HG02759 (cell line): ENCODE results near the gene DPH6.

Experiments
- ATAC-seq: cut with Tn5 transposase; IDR thresholded peaks from one replicate; pipeline ENCODE4 v1.9.1; 2021; ENCODE audit warnings: mild to moderate bottlenecking, moderate library complexity; ENCODE audit not compliant: unreplicated experiment

DPH6 gene

DNA sequence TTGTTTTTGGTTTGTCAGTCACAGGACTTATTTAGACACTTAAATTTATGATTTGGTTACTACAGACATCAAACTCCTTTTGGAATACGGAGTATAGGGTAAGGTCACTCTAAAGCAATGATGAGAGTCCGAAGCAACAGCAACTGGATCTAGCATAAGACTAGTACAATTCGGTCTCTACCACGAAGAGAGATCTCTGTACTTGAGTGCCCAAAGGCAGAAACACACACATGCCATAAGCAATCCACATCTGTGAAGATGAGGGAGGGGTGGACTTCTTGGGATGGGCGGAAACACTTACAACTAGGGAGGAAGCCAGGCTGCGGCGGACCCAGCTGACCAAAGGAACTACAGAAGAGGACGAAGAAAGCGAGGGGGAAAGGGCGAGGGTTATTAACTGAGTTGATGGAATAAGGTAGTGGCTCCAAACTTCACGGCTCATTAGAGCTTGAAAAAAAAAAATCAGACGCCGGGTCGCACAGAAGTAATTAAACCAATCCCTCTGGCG lies 595 bp downstream of the DPH6 start:
- peak; percentile 23 for ATAC-seq

DNA sequence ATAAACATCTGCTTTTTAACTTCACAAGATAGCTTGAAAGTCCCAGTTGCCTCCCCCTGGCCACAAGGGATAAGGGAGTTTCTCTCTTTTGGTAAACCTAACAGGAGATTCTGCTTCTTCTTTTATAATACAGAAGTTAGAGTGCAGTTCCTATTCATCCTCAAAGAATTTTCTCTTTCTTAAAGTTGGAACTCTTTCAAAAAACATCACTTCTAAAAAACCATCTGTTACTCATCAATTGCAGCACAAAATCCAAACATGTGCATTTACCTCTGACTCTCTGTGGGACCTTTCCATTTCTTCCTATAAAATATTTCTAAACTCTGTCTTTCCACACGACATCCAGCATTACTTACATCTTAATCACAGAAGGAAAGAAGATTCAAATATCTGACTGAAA lies 5.1 kb downstream of the DPH6 start:
- ATAC-seq = no peak

DNA sequence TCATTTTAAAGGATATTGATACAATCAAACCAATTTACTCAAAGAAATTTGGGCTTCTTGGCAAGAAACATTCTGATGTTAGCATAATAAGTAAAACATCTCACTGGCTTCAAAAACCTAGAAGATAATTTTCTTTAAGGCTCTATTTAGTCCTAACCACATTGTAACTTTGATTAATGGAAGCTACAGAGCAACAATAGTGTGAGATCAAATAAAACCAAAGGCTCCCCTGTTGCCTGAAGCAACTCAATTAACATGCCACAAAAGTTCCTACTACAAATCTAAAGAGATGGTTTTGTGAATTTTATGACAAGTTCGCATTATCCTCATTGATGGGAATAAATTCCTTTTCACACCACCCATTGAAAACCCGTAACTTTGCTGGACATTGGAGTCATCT lies 5.9 kb downstream of the DPH6 start:
- no peak for ATAC-seq

DNA sequence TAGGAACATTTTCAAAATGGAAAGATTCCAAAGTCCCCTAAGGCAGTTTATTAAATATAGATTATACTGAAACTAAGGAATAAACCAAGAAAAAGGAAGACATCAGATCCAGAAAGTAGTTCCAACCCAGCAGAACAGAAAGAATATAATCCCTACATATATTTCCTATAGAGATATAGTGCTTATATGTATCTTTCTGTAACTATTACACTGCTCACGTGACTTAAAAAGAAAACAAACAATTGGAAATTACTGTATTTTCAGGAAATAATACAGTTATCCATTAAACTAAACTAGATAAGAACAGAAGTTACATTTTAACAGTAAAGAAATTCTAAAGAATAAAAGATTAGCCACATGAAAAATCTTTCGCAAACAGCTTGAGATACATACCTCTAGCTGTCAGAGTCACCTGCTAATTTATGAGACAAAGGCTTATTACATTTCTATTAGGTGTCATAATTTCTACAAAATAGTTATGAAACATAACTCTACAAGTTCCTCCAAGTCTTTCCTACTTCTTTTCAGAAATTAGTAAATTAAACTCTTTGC lies 10.5 kb downstream of the DPH6 start:
- no peak for ATAC-seq

DNA sequence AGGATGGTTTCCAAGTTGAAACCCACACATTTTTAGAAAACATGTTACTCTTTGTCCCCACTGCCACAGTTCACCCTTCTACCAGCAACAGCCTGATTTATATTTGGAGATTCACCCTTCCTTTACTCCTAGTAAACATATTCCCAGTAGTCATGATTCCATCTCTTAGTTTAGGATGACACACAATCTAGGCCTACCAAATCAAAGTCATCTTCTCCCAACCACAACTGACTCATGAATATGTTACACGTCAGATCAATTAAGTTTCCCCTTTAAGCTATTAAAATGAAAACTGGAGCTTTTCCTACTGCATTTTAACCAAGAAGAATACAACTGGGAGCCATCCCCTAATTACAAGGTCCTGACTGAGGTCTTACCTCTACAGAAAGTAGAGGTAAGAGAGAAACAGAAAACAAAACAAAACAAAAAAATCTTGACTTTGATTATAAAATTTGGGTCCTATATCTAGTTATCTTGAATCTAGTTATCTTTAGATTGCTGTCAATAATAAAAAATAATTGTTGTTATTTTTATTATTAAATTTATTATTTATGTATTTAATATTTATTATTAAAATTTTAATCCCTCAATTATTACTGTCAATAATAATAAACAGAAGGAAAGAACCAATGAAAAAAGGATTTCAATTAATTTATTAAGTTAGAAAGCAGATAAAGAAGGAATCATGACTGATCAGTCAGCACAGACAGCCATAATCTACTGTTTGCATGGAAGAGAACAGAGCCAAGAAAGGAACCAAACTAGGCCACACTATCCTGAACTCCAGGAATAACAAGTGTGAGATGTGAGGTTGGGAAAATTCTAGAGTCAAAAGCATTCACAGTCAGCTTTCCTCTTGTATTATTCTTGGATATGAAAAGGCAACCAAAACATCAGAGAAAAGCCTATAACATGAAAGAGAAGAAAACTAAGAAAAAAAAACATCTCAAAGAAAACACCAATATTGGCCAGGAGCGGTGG lies 12.5 kb downstream of the DPH6 start:
- ATAC-seq = no peak

DNA sequence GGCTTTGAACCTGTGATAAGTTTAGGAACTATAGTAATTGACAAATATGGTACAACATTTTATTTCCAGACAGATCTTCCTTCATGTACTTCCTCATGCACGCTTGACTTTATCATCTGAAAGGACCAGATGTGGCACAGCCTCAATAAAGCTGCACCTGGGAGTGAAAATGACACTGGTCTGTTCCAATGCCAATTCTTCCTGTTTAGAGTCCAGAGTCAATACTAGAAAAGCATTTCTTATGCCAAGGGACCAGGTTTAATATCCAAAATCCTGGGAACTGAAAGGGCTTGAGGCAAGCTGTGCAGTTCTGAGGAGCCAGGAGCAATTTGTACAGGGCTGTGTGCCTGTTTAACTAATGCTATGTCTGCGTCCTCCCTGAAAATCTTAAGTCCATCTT lies 15.3 kb downstream of the DPH6 start:
- ATAC-seq = no peak

DNA sequence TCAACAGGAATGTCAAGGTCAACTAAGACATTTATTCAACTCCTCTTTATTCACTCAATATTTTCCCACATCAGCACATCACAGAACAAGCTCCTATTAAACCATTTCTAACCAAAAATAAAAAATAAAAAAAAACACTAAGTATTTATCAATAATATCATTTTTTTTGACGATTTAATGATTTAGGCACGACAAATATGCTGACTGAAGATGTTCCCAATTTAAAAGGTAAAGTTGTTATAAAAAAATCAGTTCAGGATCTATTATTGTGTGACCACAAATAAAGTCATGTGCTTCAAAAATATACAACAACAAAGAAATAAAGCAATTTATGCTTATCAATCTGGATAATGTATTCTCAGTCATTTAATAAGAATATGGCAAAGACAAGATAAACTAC lies 16.2 kb downstream of the DPH6 start:
- no peak for ATAC-seq

DNA sequence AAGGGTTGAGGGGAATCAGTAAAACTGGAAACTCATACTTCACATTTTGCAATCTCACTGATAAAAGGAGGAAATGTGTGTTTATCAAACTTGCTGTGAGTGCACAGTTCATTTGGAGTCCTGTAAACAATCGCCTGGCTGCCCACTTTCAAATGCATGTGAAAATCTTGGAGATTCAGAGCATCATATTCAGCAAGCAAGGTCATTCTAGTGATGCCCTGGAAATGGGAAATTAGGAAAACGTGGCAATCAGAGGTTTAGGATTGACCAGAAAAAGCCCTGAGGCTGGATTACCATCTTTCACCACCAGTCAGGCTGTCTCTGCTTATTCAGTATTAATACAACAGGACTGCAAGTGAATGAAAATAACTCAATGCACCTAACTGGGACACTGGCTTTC lies 23.9 kb downstream of the DPH6 start:
- no peak for ATAC-seq

DNA sequence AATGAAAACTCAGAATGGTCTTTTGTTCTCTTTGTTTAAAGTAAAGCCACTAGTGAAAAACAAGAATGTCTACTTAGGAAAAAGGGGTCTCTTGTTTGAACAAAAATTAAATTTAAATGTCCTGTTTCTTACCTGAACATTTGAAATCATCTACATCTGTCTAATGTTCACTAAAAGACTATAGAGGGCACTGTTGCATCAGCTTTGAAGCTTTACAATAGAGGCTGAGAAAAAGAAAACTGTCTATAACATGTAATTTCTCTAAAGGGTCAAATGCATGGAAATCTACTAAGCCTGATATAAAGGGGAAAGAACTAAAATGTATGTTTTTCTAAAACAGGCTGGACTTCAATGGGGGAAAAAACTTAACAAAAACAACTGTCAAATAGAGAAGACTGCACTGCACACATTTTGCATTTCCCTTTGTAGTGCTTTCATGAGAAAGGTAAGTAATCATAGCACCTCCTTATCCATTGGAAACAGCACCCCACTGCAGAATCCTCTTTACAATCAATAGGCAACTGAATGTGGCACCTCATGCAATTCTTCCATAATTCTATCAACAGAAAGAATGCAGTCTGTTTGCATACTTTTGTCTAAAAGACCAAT lies 26.3 kb downstream of the DPH6 start:
- ATAC-seq = peak; percentile 72

DNA sequence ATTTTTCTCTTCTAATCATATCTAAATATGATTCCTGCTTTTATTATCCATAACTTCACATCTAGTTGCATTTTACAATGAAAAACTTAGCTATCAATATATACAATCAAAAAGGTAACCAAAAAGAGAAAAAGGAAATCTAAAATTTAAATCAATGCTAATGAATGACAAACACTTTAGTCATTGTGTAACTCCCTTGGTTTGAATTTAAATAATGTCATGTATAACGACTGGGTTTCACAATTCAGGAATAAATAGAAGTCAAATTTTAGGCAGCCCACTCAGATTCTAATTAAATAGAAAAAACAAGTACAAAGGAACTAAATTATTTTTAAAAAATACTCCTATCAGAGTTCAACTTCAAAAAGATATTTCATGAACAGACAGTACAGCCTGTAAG lies 26.9 kb downstream of the DPH6 start:
- ATAC-seq = no peak

DNA sequence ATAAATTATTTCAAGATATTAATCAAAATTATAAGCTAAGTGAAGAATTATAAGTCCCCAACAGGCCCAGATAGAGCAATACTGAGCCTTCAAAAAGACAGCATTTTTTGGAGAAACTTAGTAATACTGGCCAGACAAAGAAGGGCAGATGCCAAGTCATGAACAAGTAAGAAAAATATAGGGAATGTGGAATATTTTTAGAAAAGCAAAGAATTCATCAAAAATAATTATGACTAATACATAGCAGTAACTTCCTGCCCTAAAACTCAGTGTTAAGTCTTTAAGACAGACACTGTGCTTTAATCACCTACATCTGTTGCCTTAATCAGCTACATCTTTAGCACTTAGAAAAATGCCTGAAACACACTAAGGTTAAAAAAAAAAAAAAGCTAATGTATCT lies 31.2 kb downstream of the DPH6 start:
- ATAC-seq = no peak

DNA sequence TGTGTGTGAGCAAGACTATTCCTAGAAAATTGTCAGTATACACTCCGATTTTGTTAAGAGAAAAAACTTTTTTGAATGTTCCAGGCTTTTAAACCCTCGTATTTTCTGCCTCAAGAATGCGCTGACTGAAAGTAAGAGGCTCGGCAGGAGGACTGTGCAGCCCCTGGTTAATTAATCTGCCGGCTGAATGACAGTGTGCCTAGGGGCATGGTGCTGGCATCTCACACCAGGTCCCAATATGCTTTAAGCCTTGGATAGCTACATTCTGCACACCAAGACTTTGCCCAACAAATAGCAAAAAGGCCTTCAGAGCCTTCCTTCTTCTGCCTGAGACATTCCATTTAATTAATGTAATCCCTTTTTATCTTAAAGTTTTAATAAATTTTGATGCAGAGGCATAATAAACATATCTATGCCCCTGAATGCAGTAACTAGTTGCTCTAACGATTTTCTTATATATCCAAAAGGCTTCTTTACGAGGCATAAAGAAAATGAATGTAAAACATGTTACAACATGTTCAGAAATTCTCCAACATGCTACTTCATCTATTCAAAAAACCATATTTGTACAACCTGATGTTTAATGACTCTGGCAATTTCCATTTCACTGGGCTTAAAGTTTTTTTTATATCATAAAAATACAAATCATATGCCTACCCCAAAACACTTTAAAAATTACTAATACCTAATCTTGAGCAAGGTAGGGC lies 37.9 kb downstream of the DPH6 start:
- ATAC-seq = no peak

DNA sequence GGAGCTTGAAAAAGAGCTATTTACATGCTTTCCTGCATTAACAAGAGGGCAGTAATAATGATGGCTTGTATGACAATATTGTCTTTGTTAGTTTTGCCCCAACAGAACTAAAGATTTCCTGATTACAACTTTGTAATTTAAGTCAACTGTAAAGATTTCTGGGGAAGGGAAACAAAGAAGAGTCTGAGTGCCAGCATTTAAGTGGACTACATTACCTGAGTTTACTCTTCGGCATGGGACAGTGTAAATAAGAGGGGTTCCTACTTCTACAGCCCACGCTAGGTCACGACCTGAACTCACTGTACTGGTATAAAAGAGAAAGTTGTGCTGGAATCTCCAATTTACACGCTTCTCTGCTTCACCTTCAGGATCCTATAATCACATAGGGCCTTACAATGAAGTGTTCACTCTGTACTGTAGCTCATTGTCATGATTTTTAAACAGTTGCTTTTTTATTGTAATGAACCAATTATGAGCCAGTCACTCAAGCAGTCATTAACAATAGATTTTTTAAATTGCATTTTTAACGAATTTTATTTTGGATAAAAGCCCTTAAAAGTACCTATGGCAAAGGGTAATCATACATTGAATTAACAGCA lies 39.6 kb downstream of the DPH6 start:
- ATAC-seq = no peak

DNA sequence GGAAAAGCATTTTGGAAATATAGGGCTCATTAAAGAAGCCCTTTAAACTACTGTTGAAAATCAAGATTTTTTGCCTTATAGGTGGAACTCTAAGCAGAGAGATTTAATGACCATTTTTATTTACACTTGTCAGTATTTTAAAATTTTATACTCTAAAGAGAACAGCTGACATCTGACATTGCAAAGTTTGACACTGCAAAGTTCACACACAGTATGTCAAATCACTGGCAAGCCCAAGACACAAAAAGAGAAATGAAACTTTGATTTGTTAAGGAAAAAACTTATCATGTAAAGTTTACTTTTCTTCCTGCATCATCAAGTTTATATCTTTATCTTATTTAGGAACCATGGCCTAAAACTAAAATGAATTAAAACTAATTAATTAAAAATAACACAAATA lies 40.2 kb downstream of the DPH6 start:
- no peak for ATAC-seq

DNA sequence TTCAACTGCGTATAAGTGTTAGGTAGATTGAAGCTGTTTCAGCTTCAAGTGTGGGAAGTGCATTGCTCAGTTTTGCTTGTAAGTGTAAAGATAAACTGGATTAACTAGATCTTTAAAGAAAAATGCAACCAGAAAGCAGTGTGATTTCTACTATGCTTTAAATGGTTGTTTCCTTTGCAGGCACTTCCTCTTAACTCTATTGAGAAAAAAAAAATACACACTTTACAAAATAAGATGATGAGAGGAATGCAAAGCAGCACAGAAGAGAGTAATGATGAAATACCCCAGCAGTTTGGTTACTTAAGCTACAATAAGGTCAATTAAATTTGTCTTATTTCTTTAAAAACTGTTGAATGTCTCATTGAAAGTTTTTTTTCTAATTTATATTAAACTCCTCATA lies 40.8 kb downstream of the DPH6 start:
- no peak for ATAC-seq

DNA sequence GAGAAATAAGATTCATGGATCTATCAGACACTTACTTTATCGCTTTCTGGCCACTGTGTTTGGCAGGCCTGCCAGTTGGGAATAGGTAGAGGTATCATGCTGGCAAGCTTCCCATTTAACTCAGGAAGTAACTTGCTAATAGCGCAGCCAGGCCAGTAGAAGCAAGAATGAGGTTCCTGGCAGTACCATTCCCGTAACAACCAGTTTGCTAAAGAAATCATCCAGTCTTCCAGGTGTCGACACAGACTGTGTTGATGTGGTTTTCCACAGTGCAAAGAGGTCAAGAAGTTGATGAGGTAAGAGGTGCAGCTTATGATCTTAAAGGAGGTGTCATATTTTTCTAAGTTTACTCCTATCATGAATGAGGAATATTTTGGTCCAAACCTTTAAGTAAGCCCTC lies 46.2 kb downstream of the DPH6 start:
- no peak for ATAC-seq

DNA sequence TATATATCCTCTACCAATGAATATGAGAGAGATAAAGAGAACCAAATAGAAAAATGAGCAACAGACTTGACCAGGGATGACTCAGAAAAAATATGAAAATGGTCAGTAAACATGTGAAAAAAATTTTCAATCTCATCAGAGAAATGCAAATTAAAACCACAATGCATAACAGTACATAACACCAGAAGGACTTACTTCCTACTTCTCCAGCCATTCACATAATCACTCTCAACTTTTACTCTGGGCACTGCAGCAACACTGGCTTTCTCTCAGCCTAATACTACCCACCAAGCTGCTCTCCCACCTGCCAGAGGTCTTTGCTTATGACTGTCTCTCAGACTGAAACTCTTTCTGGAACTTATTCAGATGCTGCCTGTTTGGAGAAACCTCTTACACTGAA lies 49.4 kb downstream of the DPH6 start:
- ATAC-seq = peak; percentile 100

DNA sequence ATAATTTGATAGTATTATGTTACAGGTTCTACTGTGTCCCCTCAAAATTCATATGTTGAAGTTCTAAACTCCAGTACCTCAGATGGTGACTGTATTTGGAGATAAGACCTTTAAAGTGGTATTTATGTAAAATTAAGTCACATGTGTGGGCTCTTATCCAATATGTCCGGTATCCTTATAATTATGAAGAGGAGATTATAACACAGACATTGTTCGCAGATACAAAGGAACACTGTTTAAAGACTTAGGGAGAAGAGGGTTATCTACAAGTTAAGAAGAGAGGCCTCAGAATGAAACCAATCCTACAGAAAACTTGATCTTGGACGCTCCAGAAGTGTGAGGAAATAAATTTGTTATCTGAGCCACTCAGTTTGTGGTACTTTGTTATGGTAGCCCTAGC lies 50.9 kb downstream of the DPH6 start:
- no peak for ATAC-seq

DNA sequence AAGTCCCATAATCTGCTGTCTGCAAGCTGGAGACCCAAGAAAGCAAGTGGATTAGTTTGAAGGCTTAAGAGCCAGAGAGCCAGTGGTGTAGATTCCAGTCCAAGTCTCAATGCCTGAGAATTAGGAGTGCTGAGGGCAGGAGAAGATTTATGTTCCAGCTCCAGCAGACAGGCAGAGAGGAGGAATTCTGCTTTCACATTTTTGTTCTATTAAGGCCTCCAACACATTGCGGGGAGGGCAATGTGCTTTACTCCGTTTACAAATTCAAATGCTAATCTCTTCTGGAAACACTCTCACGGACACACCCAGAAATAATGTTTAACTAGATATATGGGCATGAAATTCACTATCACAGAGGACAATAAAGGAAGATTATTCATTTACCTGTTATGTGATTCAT lies 54.0 kb downstream of the DPH6 start:
- ATAC-seq = no peak

DNA sequence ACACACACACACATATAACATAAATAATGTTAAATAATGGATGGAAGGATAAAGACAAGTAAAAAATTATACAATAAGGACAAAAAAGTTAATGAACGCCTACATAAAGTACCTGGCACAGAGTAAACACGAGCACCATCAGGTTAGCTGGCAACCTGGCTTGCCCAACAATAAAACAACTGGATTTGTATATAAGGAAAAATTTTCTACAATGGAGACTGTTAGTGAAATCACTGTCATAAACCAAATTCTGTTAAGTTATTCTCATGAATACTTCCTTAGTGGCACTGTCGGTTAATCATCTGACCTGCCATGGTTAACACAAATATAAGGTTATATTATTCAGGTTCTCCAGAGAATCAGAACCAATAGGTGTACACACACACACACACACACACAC lies 54.8 kb downstream of the DPH6 start:
- ATAC-seq = no peak

DNA sequence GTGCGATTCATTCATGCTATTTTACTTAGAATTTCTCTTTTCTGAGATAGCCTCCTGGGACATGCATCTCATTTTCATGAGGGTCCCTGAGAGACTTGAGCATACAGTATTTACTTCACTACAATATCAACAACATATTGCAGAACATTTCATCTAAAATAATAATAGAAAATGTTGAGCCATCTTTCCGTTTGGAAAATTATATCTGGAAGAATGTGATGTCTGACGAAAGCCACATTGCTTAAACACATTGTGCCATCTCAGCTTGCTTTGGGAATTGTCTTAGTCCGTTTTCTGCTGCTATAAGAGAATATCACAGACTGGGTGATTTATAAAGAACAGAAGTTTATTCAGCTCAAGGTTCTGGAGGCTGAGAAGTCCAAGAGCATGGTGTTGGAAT lies 55.5 kb downstream of the DPH6 start:
- no peak for ATAC-seq
